ENCODE measurements around the gene DNAJC17. TPM values are rescaled to one million over a fixed set of nuclear protein-coding genes. Genes with fewer than 3 reads are reported as not detected.

Gene DNAJC17
- total and polyA plus RNA-seq, 8 donors = 12.2 to 57.6 (median 15.8) TPM

- 89 to 90% methylated on average over 16 of the region's 16 CpGs for WGBS, 2 donors
- no peak for TF ChIP-seq CTCF (IDR thresholded peaks at IDR 0.05)
- Histone ChIP-seq H3K27me3 (no peaks in the 10 kb centered on the region), H3K36me3 (peaks cover 0 to 48% (median 19%) of the 10 kb centered on the region in 3 donors), H3K4me1 (peaks cover 0 to 10% (median under 1%) of the 10 kb centered on the region in 3 donors), H3K9me3 (no peaks in the 10 kb centered on the region), H3K27ac (no peak overlapping the region), H3K4me3 (no peak overlapping the region)
- peak in 1 of 6 donors; percentile 54 for DNase-seq
- no peak for ATAC-seq
- no peak for FAIRE-seq
- intact Hi-C loops (cut with DNase I) = no loop called here
These were observed 46.1 kb upstream of the DNAJC17 start for GRCh38 chr15:40853241-40853890.

GRCh38 chr15:40852529-40852928, 45.3 kb upstream of the DNAJC17 start:
- 83 to 85% methylated on average over 5 of the region's 5 CpGs for WGBS, 2 donors
- FAIRE-seq (no peak), ATAC-seq (no peak), DNase-seq (no peak)
- no peak for TF ChIP-seq CTCF (IDR thresholded peaks at IDR 0.05)
- Histone ChIP-seq H3K36me3 (peaks cover 0 to 48% (median 19%) of the 10 kb centered on the region in 3 donors), H3K4me3 (no peak overlapping the region), H3K4me1 (peaks cover 0 to 15% (median 0%) of the 10 kb centered on the region in 3 donors), H3K27me3 (no peaks in the 10 kb centered on the region), H3K27ac (no peak overlapping the region), H3K9me3 (no peaks in the 10 kb centered on the region)
- intact Hi-C loops (cut with DNase I) = no loop called here

GRCh38 chr15:40850576-40851112, 43.4 kb upstream of the DNAJC17 start:
- WGBS, 2 donors = 85 to 87% methylated on average over 8 of the region's 8 CpGs
- Histone ChIP-seq H3K4me1 (peaks cover 0 to 22% (median 10%) of the 10 kb centered on the region in 3 donors), H3K36me3 (peaks cover 0 to 33% (median 15%) of the 10 kb centered on the region in 3 donors), H3K9me3 (no peaks in the 10 kb centered on the region), H3K4me3 (no peak overlapping the region), H3K27ac (no peak overlapping the region), H3K27me3 (no peaks in the 10 kb centered on the region)
- no peak for ATAC-seq
- no peak for TF ChIP-seq CTCF (IDR thresholded peaks at IDR 0.05)
- no peak for DNase-seq
- intact Hi-C loops (cut with DNase I) = no loop called here
- FAIRE-seq = no peak

DNA sequence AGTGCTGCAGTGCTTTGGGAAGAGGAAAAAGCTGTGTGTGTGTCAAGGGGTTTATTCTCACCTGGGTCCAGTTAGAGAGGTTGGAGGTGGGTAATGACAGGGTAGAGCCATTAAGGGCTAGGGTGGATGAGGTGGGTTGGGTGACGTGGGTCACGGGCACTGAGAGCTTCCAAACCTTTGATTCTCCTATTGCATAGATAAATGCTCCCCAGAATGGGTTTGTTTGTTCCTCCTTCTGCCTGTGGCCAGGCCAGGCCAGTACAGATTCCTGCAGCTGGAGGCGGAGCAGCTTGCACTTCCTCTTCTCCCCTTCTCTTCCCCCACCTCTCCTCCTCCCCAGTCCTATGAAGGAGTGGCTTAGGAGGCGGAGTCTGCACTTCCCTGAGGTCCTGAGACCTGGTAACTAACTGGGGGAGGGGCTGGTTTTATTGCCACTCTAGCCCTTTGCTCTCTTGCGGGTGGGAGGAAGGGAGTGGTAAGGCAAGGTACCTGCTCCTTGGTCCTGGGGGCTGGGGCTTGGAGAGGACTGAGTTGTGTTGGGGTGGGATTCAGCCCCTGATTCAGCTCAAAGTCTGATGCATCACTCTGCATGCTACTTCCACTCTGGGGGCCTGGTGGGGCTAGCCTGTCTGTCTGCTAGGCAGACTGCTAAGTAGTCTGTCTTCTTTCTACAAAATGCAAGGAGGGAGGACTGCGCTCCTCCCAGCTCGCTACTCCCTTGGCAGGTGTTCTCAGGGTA, 40.1 kb upstream of the DNAJC17 start:
- H3K4me3 ChIP-seq = peak overlapping the region in 2 of 4 donors; percentile 73 to 89
- DNase-seq (peak in 4 of 6 donors; percentile 63 to 82 (median 70)), FAIRE-seq (no peak), ATAC-seq (peak; percentile 49 to 68 (median 58))
- peak overlapping the region; percentile 60 to 94 (median 83) for H3K27ac ChIP-seq
- H3K27me3 ChIP-seq = no peaks in the 10 kb centered on the region
- peaks cover 0 to 25% (median 16%) of the 10 kb centered on the region in 3 donors for H3K4me1 ChIP-seq
- H3K9me3 ChIP-seq = no peaks in the 10 kb centered on the region
- WGBS, 2 donors = 49 to 61% methylated on average over 6 to 7 of the region's 7 CpGs
- H3K36me3 ChIP-seq = peaks cover 0 to 6% (median 0%) of the 10 kb centered on the region in 3 donors
- intact Hi-C loops (cut with DNase I) = no loop called here
- TF ChIP-seq CTCF (IDR thresholded peaks at IDR 0.05) = no peak

Data from pancreas (tissue), 10 donors.